Smooth muscle cell (in vitro differentiated cells): Measurements from ENCODE around the gene PER2. TPM values are rescaled to one million over a fixed set of nuclear protein-coding genes. Genes with fewer than 3 reads are reported as not detected.

ENCODE experiments used
- DNase-seq: peaks from one replicate; lab custom pipeline; 2025; ENCODE audit not compliant: unreplicated experiment; lab: John Stamatoyannopoulos, UW
- H2AFZ ChIP-seq: fragments of 200-600 bp; sonication (generic); 2 replicates; pipeline ENCODE4 v1.6.0; 2016; ENCODE audit warnings: antibody characterized with exemption, low read depth, mild to moderate bottlenecking
- H3F3A ChIP-seq: fragments of 200-600 bp; sonication (generic); 2 replicates; pipeline ENCODE4 v1.6.0; 2017; ENCODE audit warnings: antibody characterized with exemption, low read depth
- H3K27ac ChIP-seq: fragments of 200-600 bp; sonication (generic); 2 replicates; pipeline ENCODE4 v1.5.1; 2016; ENCODE audit warnings: low read depth, mild to moderate bottlenecking
- H3K27me3 ChIP-seq: fragments of 200-600 bp; sonication (generic); 2 replicates; pipeline ENCODE4 v1.6.1; 2016; ENCODE audit warnings: low read depth, mild to moderate bottlenecking
- H3K36me3 ChIP-seq: fragments of 200-600 bp; sonication (generic); 2 replicates; pipeline ENCODE4 v1.5.1; 2016; ENCODE audit warnings: low read depth
- H3K4me1 ChIP-seq: fragments of 200-600 bp; sonication (generic); 2 replicates; pipeline ENCODE4 v1.5.1; 2016; ENCODE audit warnings: low read depth
- H3K4me2 ChIP-seq: fragments of 200-600 bp; sonication (generic); 2 replicates; pipeline ENCODE4 v1.6.0; 2016; ENCODE audit warnings: mild to moderate bottlenecking
- H3K4me3 ChIP-seq: fragments of 200-600 bp; sonication (generic); 2 replicates; pipeline ENCODE4 v1.5.1; 2016; ENCODE audit warnings: mild to moderate bottlenecking
- H3K79me2 ChIP-seq: fragments of 200-600 bp; sonication (generic); 2 replicates; pipeline ENCODE4 v1.6.0; 2016; ENCODE audit warnings: low read depth, mild to moderate bottlenecking
- H3K9ac ChIP-seq: fragments of 200-600 bp; sonication (generic); 2 replicates; pipeline ENCODE4 v1.6.0; 2016; ENCODE audit warnings: low read depth
- H3K9me3 ChIP-seq: fragments of 200-600 bp; sonication (generic); replicated peaks from 2 replicates; pipeline ENCODE4 v1.5.1; 2016; ENCODE audit warnings: low read depth
- H4K20me1 ChIP-seq: fragments of 200-600 bp; sonication (generic); 2 replicates; pipeline ENCODE4 v1.6.0; 2016; ENCODE audit warnings: low read depth
- WGBS: methylation state at CpG from one replicate; pipeline ENCODE4 v1.1.7; 2016; ENCODE audit warnings: low lambda C conversion rate; 5-methylcytosine and 5-hydroxymethylcytosine counted together
- polyA plus RNA-seq: library from polyadenylated mRNA; unstranded; fragments of >200 nt; fragmentation: Nextera tagmentation; extraction: Ambion mirVana; gene quantifications from 2 replicates; pipeline ENCODE4 v1.2.1, GENCODE V29; 2016
- total RNA-seq: library from RNA; depleted of rRNA; stranded (reverse); fragments of >200 nt; gene quantifications from 2 replicates; pipeline ENCODE4 v1.2.3, GENCODE V29; 2014
- TF ChIP-seq, protein P1 (sequence below): fragments of 200-600 bp; sonication (generic); IDR thresholded peaks from 2 replicates; pipeline ENCODE4 v1.5.1; 2017; ENCODE audit warnings: borderline replicate concordance, mild to moderate bottlenecking, antibody characterized with exemption; ENCODE audit not compliant: insufficient read depth, poor library complexity, severe bottlenecking

PER2 gene
- total and polyA plus RNA-seq, 2 experiments from 2014 or later: 3.5 to 9.7 TPM

DNA sequence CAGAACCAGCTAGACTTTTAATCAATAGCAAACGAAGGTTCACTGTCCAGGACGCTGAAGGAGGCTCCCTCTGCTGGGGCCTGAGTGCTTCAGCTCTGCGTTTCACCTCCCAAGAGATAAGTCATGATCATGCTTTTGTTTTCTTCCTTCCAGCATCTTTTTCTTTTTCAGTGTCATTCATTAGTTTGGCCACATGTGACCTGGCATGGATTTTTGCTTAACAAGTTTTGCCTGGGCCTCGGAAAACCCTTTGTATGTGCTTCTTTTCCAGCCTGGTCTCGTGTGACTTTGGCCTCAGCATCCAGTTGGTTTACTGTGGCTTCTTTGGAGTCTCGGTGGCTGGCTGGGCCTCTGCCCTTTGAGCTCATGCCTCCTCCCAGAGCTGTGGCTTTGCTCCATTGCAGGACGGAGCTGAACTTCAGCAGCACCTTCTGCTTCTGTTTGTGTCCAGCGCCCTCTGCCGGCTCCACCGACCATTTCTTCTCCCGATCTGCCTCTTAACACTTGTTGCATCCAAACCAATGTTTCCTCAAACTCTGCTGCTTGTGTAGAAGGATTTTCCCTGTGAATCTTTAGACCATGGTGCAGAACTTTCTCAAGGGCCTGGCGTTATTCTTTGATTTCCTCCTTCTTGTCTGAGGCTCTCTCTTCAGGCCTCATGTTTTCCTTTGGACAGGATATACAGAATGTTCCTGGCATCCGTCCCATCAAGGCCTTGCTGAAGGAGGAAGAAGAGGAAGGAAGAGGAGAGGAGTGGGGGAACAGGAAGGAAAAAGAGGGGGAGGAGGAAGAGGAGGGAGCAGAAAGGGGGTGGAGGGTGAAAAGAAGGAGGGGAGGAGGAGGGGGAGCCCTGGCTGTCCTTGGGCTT, 25.0 kb downstream of the PER2 start:
- no peaks in the 10 kb centered on the region for H3K36me3 ChIP-seq
- DNase-seq: peak; percentile 63
- H3K4me1 ChIP-seq: peaks cover 4% of the 10 kb centered on the region
- no peaks in the 10 kb centered on the region for H3K27me3 ChIP-seq
- H3K4me3 ChIP-seq: no peak overlapping the region
- no peaks in the 10 kb centered on the region for H3K79me2 ChIP-seq
- TF ChIP-seq, protein P1, sequence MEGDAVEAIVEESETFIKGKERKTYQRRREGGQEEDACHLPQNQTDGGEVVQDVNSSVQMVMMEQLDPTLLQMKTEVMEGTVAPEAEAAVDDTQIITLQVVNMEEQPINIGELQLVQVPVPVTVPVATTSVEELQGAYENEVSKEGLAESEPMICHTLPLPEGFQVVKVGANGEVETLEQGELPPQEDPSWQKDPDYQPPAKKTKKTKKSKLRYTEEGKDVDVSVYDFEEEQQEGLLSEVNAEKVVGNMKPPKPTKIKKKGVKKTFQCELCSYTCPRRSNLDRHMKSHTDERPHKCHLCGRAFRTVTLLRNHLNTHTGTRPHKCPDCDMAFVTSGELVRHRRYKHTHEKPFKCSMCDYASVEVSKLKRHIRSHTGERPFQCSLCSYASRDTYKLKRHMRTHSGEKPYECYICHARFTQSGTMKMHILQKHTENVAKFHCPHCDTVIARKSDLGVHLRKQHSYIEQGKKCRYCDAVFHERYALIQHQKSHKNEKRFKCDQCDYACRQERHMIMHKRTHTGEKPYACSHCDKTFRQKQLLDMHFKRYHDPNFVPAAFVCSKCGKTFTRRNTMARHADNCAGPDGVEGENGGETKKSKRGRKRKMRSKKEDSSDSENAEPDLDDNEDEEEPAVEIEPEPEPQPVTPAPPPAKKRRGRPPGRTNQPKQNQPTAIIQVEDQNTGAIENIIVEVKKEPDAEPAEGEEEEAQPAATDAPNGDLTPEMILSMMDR: peak; percentile 80
- H4K20me1 ChIP-seq: no peaks in the 10 kb centered on the region
- no peak overlapping the region for H2AFZ ChIP-seq
- peak overlapping the region; percentile 13 for H3K4me2 ChIP-seq
- H3K9me3 ChIP-seq: no peaks in the 10 kb centered on the region
- H3K9ac ChIP-seq: no peak overlapping the region
- 33% methylated on average over 13 of the region's 13 CpGs for WGBS
- H3F3A ChIP-seq: peaks cover 3% of the 10 kb centered on the region
- H3K27ac ChIP-seq: no peak overlapping the region

DNA sequence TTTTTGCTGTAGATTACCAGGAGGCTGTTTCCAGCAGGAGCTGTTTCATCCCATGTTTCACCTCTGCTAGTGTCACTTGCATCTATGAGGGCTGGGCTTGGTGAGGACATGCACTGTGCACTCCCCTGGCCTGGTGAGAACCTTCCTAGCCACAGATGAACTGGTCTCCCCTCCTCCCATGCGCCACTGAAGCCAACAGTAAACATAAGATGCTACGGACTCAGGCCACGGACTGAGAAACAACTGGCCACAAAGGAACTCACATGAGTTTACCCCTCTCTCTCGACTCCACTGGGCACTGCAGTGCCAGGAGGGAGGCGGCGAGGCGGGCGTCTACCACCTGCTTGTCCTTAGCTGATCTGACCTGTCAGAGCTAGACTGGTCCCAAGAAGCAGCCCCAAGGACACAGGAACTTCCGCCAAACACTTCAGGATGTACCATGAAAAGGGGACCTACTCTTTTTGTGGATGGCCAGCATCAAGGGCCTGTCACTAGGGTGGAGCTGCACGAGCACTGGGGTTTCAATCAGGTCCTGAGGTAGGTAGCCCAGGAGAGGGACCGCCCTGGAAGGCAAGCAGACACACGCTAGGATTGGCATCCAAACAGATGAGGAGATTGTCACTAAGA, 25.8 kb downstream of the PER2 start:
- Histone ChIP-seq H4K20me1 (no peaks in the 10 kb centered on the region), H3K27ac (no peak overlapping the region), H3K79me2 (no peaks in the 10 kb centered on the region), H2AFZ (no peak overlapping the region), H3K27me3 (no peaks in the 10 kb centered on the region), H3K4me2 (no peak overlapping the region), H3K4me3 (no peak overlapping the region), H3F3A (peaks cover 3% of the 10 kb centered on the region), H3K9ac (no peak overlapping the region), H3K36me3 (no peaks in the 10 kb centered on the region), H3K4me1 (peaks cover 4% of the 10 kb centered on the region), H3K9me3 (no peaks in the 10 kb centered on the region)
- no peak for DNase-seq
- TF ChIP-seq, protein P1: no peak
- WGBS: 96% methylated on average over 12 of the region's 12 CpGs

DNA sequence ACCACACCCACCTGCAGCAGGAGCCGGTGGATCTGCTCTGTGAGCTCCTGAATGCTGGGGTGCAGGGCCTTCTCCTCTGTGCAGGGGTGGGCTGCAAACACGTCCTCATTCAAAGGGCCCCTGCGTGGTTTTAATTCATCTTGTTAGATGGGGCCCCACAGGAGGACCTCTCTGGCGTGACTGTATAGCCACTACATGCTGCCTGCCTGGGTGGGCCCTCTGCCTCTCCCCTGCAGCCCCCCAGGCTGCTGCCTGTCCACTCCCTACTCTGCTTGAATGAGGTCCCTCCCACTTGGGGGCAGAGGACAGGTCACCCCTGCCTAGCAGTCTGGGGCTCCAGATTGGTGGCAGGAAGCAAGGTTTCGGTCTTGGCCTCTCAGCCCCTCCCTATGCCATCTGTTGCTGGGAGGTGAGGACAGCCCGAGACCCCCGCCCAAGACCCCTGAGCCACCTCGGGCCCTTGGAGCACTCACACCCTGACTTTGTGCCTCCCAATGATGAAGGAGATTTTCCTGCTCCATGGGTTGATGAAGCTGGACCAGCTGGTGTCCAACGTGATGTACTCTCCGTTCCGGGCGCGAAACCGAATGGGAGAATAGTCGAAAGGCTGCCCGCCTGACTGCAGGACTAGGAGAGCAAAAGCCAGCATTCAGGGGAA, 26.6 kb downstream of the PER2 start:
- TF ChIP-seq, protein P1: no peak
- peaks cover 3% of the 10 kb centered on the region for H3F3A ChIP-seq
- no peaks in the 10 kb centered on the region for H3K27me3 ChIP-seq
- no peak overlapping the region for H3K9ac ChIP-seq
- no peak overlapping the region for H3K27ac ChIP-seq
- no peaks in the 10 kb centered on the region for H4K20me1 ChIP-seq
- no peak overlapping the region for H2AFZ ChIP-seq
- peaks cover 4% of the 10 kb centered on the region for H3K4me1 ChIP-seq
- no peak for DNase-seq
- H3K9me3 ChIP-seq: no peaks in the 10 kb centered on the region
- no peak overlapping the region for H3K4me2 ChIP-seq
- 98% methylated on average over 16 of the region's 16 CpGs for WGBS
- H3K79me2 ChIP-seq: no peaks in the 10 kb centered on the region
- H3K4me3 ChIP-seq: no peak overlapping the region
- H3K36me3 ChIP-seq: no peaks in the 10 kb centered on the region
